Ishikawa (cell line): ENCODE data around the gene CES3.

Experiments
- EP300 ChIP-seq: IDR thresholded peaks from 2 replicates; pipeline ENCODE4 v1.6.1; 2012; ENCODE audit warnings: borderline replicate concordance
- REST ChIP-seq: IDR thresholded peaks from 2 replicates; pipeline ENCODE4 v1.6.1; 2012; ENCODE audit warnings: low read depth, mild to moderate bottlenecking
- USF1 ChIP-seq: IDR thresholded peaks from 2 replicates; pipeline ENCODE4 v1.6.1; 2012

- TF ChIP-seq REST, result no peak
- no peak for TF ChIP-seq USF1
- TF ChIP-seq EP300, result no peak
Observed at GRCh38 chr16:66936462-66936861, 24.6 kb upstream of the CES3 start.
